GM12865 (cell line): Measurements from ENCODE around the gene ADAR.

ENCODE experiments used
- DNase-seq: peaks from one replicate; pipeline ENCODE4 v3.0.0; 2010; ENCODE audit warnings: low read depth
- H3K4me3 ChIP-seq: 2 replicates; pipeline ENCODE4 v1.5.1; 2011; ENCODE audit warnings: mild to moderate bottlenecking, low read depth, low read length, control low read depth
- TF ChIP-seq, protein P1 (sequence below): IDR thresholded peaks from 2 replicates; pipeline ENCODE4 v1.5.1; 2011; ENCODE audit warnings: low read length, control low read depth, low read depth, inconsistent platforms; ENCODE audit not compliant: insufficient read depth; ENCODE audit errors: missing control alignments

The ADAR gene

DNA sequence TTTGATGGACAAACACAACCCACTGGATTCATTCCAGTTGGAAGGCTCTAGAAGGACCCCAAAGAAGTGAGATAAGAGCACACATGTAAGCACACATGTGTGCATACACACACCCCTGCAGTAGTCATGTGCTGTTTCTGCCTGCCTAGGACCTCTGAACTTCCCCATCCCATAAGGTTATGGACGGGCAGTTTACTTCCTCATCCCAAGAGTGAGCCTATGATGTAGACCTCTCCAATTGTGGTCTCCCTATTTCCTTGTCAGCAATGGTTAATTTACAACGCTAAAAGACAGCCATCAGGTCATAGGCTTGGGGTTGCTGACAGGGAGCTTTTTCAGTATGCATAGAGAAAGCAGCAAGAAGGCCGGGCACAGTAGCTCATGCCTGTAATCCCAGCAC lies 15.4 kb upstream of the ADAR start:
- no peak for DNase-seq
- TF ChIP-seq, protein P1, sequence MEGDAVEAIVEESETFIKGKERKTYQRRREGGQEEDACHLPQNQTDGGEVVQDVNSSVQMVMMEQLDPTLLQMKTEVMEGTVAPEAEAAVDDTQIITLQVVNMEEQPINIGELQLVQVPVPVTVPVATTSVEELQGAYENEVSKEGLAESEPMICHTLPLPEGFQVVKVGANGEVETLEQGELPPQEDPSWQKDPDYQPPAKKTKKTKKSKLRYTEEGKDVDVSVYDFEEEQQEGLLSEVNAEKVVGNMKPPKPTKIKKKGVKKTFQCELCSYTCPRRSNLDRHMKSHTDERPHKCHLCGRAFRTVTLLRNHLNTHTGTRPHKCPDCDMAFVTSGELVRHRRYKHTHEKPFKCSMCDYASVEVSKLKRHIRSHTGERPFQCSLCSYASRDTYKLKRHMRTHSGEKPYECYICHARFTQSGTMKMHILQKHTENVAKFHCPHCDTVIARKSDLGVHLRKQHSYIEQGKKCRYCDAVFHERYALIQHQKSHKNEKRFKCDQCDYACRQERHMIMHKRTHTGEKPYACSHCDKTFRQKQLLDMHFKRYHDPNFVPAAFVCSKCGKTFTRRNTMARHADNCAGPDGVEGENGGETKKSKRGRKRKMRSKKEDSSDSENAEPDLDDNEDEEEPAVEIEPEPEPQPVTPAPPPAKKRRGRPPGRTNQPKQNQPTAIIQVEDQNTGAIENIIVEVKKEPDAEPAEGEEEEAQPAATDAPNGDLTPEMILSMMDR: no peak
- no peak overlapping the region for H3K4me3 ChIP-seq

- H3K4me3 ChIP-seq: no peak overlapping the region
- no peak for DNase-seq
- TF ChIP-seq, protein P1: no peak
These were observed 14.6 kb upstream of the ADAR start for GRCh38 chr1:154622503-154623039.

DNA sequence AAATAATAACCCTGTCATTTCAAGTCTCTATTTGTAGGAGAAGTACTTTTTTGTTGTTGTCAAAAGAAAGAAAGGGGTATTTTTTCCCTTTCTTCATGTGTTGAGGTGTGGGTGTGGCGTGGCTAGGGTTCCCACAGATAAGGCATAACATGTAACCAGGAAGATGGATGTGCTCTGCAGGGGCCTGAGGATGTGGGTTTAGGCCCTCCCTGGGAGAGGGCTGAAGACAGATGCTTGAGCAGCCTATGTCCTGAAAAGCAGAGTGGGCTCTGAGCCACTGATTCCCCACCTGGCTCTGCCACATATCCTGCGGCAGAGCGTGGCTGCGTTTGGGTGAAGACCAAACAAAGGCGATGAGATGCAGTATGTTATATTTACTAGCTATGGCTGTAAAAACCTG lies 13.9 kb upstream of the ADAR start:
- TF ChIP-seq, protein P1: no peak
- no peak overlapping the region for H3K4me3 ChIP-seq
- DNase-seq: no peak

- no peak for DNase-seq
- H3K4me3 ChIP-seq: no peak overlapping the region
- TF ChIP-seq, protein P1: no peak
These were observed 12.8 kb upstream of the ADAR start for GRCh38 chr1:154620751-154621150.

GRCh38 chr1:154619181-154619948 lies 11.4 kb upstream of the ADAR start:
- TF ChIP-seq, protein P1: no peak
- no peak overlapping the region for H3K4me3 ChIP-seq
- no peak for DNase-seq

DNA sequence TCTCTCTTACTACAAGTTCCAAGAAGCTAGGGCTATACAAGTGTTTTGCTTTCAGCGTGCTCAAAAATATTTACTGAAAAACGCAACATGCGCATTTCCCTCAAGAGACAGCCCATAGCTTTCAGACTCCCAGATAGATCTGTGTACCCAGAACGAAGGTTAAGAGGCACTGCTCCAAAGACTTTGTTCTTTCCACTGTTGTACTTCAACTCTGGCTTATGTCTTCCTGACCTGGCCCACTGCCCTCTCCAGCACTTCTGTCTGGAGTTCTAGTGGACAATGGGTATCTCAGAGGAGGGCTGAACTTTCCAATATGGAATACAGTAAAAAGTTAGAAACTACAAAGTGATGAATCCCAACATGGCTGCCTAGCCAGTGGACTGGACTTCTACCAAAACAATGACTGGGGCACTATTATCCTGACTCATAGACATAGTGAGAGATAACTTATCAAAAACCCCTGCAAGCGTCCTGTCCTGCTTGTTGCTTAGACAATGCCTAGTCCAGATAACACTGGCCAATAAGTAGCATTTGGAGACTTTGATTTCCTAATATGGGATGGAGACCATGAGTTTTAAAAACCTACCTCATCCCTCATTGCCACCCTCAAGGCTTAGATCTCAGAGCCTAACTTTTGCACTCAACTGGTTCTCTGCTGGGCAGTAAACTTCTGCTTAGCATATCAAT lies 8.8 kb upstream of the ADAR start:
- no peak for DNase-seq
- no peak overlapping the region for H3K4me3 ChIP-seq
- TF ChIP-seq, protein P1: no peak
